ENCODE measurements around the gene MTTP. TPM values are rescaled to one million over a fixed set of nuclear protein-coding genes. Genes with fewer than 3 reads are reported as not detected.
A peak's percentile ranks its signal among the peaks of the same experiment; 100 is the strongest.
"Not testable (repeated sequence)": the region's sequence is repeated elsewhere in the genome, so short reads cannot be mapped to it uniquely, and the experiment has no call there.

Gene MTTP
- not detected for total RNA-seq

DNA sequence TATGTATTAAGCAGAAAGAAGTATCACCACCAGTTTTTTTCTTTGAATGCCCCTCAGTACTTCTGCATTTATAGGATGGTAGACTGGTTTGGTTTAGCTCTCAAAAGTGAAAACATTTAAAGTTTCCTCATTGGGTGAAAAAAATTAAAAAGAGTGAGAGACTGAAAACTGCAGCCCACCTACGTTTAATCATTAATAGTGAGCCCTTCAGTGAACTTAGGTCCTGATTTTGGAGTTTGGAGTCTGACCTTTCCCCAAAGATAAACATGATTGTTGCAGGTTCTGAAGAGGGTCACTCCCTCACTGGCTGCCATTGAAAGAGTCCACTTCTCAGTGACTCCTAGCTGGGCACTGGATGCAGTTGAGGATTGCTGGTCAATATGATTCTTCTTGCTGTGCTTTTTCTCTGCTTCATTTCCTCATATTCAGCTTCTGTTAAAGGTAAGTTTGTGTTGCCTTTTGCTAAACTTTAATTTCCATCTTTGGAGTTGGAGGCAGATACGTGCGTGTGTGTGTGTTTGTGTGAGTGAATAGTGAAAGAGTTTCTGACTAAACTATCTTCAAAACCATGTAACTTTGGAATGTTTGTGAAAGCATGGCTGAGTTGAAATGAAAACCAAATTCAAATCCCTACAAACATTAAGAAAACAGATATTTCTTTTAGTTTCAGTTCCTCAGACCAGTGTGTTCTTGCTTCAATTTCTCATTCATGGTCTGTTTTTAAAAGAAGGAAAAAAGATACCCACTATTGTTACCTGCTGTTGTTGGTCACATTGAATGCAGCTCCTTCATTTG, at the start of gene MTTP:
Gene MTTP, plus strand, starts transcription at position 295 of the 795 bp plus-strand sequence. Its CDS starts 86 bp downstream, at position 381.
- DNase-seq (ENCODE audit: low spot score): no peak

DNA sequence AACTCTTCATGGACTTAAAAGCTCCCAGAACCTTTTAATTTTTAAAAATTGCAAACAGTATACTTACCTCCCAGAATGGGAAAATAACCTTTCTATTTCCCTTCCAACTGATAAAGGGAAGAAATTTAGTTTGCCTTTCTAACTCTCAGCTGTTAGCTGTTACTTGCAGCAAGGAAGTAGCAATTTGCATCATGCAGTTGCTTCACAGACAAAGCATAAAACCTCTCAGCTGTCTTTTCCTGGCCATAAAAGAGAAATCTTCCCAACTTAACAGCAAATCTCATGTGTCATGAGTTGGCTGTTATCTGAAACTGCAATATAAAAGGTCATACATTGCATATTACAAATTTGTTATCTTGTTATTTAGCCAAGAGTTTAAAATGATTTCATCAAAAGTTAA, 45.4 kb upstream of the MTTP start:
- DNase-seq (ENCODE audit: low spot score): no peak

DNA sequence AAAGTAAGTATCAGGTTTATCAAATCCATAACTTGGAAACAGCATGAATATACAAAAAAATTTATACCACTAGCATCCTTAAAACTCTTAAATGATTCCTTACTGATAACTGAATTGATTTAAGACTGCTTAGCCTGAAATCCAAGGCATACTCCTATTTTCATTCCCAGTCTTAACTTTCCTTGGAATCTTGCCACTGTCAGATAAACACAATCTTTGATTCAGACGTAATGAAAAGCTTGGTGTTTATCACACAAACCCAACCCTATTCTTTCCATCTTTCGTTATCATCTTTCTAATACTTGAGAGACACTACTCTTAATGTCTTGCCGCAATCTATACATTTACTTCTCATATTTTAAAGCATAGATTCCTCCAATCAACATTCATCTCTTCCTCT, 44.7 kb upstream of the MTTP start:
- DNase-seq (ENCODE audit: low spot score): no peak

DNA sequence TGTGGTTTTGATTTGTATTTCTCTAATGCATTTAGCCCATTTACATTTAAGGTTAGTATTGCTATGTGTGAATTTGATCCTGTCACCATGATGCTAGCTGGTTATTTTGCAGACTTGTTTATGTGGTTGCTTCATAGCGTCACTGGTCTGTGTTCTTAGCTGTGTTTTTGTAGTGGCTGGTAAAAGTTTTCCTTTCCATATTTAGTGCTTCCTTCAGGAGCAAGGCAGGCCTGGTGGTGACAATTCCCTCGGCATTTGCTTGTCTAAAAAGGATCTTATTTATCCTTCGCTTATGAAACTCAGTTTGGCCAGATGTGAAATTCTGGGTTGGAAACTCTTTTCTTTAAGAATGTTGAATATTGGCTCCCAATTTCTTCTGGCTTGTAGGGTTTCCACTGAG, 39.9 kb upstream of the MTTP start:
- not testable (repeated sequence) for DNase-seq (ENCODE audit: low spot score)

DNA sequence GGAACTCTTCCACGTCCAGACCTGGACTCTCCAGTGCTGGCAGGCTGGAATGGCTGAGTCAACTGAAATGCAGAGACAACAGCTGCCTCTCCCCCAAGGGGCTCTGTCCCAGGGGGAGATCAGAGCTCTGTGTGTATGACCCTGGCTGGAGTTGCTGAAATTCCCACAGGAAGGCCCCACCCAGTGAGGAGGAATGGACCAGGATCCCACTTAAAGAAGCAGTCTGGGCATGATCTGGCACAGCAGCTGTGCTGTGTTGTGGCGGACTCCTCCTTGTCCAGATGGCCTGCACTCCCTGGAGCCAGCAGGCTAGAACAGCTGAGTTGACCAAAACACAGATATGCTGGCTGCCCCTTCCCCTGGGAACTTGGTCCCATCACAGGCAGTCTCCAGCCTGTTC, 38.4 kb upstream of the MTTP start:
- DNase-seq (ENCODE audit: low spot score): no peak

DNA sequence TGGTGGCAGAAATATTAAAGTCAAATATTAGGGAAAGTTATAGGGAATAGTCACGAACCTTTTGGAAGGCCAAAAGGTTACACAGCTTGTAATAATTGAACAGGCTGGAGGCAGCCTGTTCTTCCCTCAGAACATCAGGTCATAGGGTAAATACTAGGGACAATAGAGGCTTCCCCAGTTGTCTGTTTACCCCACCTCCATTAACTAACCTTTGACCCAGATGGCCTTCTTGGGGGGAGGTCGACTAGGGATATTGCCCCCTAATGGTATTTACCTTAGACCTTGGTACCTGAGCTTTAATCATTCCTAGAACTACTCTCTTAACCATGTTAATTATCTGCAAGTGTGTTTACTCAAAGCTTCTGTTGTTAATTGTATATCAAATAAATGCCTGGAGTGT, 37.8 kb upstream of the MTTP start:
- no peak for DNase-seq (ENCODE audit: low spot score)

DNA sequence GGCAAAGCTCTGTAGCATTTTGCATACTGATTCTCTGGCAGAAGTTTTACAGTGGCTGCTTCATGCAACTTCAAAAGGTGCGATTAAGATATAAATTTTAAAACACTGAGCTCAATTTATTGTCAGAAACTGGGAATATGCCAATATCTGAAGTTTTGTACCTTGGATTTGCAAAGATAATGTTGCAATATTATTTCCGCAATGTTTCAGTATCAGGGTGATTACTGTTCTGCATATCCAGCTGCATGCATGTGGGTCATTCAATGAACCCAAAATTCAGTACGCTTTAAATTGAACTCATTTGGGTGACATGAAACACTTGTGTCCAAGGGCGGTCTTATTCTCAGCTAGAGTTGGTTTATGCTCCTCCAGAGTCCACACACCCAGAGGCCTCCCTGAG, 37.0 kb upstream of the MTTP start:
- no peak for DNase-seq (ENCODE audit: low spot score)

DNA sequence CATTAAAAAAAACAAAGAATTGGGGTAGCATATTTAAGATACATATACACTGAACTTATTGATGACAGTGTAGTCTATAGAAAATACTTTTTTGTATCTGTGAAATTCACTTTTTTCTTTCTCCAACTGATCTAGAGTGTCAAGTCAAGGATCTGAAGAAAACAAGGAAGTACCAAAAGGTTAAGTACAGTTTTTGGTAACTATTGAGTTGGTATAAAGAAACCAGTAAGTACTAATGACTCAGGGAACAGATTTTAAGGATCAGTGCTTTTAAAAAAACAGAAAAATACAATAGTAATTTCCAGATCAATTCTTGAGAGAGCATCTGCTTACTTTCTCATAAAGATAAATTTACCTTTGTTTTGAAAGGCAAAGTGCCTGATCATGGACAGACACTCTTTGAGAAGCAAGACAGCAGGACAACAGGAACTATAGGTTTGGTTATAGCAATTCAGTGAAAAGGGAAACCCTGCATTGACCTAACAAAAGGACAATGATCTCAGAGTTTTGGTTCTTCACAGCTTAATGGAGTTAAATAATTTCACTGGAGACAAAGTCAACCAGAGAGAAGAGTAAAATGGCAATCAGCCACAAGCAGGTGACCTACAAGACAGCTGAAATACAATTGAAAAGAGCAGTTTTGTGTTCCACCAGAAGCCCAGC, 34.2 kb upstream of the MTTP start:
- no peak for DNase-seq (ENCODE audit: low spot score)

DNA sequence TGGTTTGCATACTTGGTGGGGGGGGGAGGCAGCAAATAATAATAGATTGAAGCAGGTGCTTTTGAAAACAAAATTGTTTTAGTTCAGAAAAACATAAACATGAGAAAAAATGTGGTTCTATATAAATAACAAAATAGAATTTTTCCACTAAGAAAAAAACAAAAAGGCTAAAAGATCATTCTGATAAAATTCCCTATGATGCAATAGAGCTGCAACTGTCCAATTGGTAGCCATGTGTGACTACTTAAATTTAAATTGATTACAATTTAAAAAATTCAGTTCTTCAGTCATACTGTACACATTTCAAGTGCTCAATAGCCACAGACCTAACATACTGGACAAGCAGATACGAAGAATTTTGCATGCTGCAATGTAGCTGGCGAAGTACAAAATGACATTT, 21.8 kb upstream of the MTTP start:
- no peak for DNase-seq (ENCODE audit: low spot score)

DNA sequence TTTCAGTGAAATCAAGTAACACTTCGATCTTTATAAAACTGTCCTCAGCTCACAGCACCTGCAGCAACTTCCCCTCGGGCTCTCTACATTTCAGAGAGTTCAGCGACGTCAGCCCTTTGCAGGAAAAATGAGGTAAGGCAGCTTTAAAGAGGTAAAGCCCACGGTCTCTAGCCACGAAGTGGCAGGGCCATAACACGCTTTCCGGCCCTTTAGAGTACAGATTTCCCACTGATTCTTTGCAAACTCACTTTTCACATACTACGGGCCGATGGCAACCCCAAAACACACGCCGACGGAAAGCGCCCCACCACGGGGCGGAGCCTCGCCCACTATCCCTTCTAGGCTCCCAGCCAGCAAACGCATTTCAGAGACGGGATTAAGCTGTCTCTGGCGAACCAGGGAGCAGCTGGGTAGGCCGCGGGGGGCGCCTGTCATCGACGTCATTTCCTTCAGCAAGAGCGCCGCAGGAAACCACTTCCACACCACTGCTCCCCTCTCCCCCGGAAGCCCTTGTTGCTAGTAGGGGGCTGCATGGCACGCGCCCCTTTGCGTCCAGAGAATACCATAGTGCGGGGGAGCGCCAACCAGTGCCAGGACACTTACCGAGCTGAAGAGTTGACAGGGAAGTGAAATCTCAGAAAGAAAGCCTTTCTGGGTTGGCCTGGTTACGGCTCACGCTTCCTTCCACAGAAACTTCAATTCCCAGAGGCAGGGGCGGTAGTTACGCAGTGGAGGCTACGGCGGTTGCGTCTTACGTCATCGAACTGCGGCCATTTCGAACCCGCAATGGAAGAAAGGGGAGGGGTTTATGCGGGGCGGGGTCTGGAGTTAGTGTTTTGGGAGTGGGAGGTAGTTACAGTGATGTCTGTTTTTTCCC, 11.1 kb upstream of the MTTP start, which contains the start of gene TRMT10A:
Gene TRMT10A, minus strand, starts transcription at position 730 of the 877 bp plus-strand sequence. CDS start 4,701 bp downstream, outside the sequence.
- DNase-seq (ENCODE audit: low spot score): peak; percentile 97

DNA sequence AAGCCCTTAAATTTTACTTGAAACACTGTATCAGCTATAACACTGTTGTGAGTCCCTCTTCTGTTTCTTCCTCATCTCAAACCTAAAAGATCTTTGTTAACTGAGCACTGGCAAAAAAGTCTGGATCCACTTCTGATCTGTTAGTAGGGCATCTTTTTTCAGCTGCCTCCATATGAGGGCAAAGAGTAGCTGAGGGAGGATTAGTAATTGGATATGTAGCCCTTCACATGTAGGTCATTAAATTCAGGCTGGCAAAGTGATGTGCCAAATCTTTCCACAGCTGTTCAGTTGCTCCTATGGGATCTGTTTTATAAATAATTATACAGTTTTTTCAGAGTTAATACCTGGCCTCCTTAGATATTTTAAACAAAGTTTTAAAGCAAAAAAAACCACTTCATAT, 9.7 kb upstream of the MTTP start:
- no peak for DNase-seq (ENCODE audit: low spot score)

DNA sequence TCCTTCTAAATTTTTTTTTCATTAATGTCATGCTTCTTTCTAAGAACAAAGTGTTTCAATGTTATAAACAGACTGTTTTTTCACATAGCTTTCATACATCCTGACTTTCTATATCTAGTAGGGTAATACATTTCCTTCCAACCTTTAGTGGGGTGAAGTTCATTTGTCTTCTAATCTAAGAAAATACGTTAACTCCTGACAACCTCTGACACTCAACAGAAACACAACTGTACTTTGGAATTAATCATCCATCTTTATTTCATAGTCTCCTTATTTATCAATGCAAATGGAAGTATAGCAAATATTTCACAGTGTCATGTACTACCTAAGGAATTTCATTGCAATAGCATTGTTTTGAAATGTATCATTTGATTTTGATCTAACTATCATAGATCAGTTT, 2.7 kb upstream of the MTTP start:
- DNase-seq (ENCODE audit: low spot score): no peak

DNA sequence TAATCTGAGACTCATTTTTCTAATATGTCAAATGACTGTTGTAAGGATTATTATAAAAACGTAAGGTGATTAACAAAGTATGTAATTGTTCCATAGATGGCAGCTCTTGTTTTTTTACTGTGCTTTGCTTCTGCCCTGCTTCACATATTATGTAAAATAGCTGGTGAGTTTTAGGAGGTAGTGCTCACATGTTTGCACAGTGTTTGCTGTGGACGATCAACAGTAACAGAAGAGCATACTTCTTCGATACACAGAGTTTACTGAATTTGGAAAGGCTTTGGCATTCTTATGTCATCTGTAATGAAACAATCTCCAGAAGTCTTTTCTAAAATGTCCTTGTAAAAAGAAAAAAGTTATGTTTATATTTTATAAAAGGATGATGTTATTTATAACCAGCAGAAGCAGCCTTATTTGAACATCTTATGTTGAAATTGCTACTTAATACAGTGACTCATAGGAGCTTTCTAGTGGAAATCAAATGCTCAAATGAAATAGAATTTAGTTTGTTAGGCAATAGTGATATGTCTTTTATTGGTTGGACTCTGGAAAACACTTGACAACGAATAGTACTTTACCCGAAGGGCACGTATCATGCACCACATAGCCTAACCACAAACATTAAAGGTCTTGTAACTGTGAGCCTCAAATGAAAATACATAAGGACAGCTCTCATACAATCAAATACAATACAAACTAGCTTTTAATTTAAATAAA, 1.9 kb upstream of the MTTP start:
- no peak for DNase-seq (ENCODE audit: low spot score)

DNA sequence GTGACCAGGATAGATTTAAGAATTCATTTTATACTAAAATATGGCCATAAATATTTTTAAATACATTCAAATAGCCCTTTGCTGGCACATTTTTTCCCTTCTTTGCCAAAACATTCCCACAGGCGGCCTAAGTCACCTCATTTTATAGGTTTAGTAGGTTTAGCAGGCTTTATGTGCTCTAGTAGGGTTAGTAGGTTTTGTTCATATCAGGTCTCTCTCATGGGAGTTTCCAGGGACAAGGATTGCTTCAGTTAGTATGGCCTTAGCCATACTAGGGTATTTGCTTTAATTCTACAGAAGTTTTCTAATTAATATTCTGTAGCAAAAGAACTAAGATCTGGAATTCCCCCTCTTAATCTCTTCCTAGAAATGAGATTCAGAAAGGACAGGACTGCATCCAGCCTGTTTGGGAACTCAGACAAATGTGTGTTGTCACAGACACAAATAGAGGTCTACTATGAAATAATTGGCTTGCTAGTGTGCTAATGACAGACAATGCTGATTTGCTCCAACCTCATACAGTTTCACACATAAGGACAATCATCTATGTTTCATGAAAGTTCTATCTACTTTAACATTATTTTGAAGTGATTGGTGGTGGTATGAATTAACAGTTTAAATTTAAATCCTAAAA, 772 bp upstream of the MTTP start:
- no peak for DNase-seq (ENCODE audit: low spot score)

DNA sequence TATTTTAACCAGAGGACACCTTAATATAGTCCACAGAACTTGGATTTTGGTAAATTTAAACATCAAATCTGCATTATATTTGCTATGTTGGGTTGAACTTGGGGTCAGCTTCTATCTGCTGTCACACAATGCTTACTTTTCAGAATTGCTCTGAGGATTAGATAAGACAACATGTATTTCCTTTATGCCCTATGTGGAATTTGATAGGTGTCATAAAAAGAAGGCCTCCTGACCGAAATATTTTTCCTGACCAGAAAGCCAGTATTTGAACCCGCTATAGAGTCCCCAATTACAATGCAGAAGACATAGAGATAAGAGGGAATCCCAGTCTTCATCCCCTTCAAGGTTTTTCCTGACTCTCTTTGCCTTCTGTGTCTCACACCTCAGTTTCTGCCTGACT, 4.1 kb downstream of the MTTP start:
- no peak for DNase-seq (ENCODE audit: low spot score)

DNA sequence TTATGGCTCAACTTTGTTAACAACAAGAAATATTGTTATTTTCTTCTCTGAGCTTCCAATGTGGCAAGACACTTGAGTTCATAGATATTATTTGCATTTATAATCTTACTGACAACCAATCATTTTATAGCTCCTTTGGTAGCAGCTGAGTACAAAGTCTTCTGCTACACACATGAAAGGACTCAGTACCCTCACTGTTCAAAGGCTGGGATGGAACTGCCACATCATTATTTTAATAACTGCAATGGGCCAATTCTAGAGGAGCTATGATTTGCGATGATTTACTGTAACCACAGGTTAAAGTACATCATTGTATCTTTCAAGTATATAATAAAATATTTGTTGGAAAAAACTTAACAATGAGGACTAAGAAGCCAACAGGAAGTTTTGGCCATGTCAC, 10.9 kb downstream of the MTTP start:
- DNase-seq (ENCODE audit: low spot score): no peak

DNA sequence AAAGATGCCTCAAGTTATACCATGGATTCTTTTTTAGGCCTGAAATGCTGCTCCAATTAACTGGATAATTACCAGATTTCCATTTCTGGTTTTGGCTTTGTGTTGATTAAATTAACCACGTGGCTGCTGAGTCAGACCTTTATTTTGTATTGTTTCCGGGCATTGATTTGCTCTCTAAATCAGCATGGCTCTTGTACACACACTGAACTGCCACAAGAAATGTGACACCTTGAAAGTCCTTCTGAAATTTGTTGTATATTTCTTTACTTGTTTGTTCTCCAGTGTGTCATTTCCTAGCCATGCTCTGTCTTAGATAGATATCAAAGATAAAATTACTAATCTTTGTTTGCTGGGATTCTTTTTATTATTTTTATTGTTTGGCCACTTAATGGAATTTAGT, 11.7 kb downstream of the MTTP start:
- no peak for DNase-seq (ENCODE audit: low spot score)

DNA sequence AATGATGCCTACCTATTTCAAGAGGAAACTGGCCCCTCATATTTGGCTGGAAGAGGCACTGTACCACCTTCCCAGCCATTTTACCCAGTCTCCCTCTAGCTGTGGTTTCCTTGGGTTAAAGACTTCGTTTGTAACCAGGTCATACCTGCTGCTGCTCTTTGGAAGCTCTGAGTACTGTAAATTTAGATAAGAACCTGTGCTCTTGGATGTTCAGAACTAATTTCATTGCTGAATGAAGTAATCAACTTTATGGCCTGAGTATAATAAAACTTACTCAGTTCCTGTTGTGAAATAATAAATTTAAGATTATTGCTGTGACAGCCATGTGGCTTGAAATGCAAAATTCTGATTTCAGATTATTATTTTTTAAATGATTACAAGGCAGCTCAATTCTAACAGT, 12.2 kb downstream of the MTTP start:
- DNase-seq (ENCODE audit: low spot score): no peak

DNA sequence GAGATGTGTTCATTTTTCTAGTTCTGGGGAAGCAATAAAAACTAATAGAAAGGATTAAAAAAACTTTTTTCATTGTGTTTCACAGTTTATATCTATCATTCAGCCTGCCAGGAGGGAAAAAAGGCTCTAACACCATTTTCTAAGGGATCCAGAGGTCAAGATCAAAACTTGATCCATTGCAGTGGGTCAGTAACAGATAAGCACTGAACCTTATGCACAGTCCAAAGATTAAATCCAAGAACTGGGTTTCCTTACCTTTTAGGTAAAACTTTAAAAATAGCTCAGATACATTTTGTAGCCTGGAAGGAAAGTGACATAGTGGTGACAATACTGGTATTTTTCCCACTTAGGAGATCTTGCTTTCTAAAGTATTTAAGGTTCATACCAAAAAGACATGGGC, 12.7 kb downstream of the MTTP start:
- DNase-seq (ENCODE audit: low spot score): no peak

DNA sequence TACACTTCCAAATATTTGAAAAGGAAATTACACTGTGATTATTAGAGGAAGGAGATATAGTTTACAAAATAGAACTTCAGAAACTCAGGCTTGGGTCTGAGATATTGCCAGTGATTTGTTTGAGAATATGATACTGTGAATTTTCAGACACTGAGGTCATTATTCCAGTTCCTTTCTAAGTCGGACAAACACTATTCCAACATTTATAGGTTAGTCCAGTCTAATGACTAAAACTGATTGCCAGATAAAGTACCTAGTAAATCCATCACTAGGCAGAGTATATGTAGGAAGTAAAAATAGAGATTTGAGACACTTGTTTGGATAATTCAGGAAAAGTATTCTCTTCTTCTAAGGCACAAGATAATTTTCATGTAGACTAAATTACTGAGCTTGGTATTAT, 13.2 kb downstream of the MTTP start:
- no peak for DNase-seq (ENCODE audit: low spot score)

DNA sequence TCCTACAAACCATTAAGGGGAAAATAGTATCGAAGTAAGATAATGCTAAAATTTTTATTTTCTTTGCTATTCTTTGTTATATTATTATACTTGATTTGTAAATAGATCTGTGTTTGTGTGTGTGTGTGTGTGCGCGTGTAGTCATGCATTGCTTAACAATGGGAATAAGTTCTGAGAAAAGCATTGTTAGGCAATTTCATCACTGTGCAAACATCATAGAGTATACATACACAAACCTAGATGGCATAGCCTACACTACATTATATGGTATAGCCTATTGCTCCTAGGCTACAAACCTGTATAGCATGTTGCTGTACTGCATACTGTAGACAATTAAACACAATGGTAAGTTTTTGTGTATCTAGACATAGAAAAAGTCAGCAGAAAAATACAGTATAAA, 17.1 kb downstream of the MTTP start:
- DNase-seq (ENCODE audit: low spot score): no peak

Data from ureter (tissue), 1 donor.